ENCODE measurements around the gene MAPK4.
"Not testable (repeated sequence)": the region's sequence is repeated elsewhere in the genome, so short reads cannot be mapped to it uniquely, and the experiment has no call there.

The MAPK4 gene

DNA sequence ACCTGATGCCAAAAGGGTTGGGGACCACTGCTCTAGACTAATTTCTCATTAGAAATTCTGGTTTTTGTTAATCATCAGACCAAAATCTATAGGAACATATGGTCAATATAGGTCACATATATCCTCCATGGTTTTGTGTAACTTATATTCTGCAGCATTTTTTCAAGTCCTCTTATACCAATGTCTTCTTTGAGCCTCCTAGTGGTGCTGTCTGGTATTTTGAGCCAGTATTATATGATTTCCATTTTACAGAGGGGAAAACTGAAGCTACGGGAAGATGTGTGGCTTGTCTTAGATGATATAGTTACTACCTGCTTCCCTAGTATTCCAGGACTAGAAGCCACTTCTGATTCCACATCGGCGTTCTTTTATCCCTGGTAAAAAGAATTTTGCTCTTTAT lies 13.8 kb downstream of the MAPK4 start:
- DNase-seq (ENCODE audit: low spot score): no peak

DNA sequence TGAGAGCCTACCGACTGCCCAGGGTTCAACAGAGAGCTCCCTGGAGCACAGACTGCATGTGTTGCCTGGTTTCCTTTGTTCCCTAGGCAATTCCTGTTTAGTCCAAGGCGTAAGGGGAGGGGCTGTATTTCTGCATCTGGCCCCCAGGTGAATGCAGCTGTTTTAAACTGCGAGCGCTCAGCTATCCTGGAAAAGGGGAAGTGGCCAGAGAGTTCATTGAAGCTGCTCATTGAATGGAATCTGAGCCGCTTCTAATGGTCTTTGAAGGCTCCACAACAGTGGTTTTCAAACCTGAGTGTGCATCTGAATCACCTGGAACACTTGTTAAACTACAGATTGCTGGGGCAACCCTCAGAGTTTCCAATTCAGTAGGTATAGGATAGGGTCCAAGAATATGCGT lies 18.1 kb downstream of the MAPK4 start:
- no peak for DNase-seq (ENCODE audit: low spot score)

- DNase-seq (ENCODE audit: low spot score): no peak
Observed at GRCh38 chr18:50578651-50579050, 18.8 kb downstream of the MAPK4 start.

- no peak for DNase-seq (ENCODE audit: low spot score)
Observed at GRCh38 chr18:50579061-50579774, 19.3 kb downstream of the MAPK4 start.

DNA sequence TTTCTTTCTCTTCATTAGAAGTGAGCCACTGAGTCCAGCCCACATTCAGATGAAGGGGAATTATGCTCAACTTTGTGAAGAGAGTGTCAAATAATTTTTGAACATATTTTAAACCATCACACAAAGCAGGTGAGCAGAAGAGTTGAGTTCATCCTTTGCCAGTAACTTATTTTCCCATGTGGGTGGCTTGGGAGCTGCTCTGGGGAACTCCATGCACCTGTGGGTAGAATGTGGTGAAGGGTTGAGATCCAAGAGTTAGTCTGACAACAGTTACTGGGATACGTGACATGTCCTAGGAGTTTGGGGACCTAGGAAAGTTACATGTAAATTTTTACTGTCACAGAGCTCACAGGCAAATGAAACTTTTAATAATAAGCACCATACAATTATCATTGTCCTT lies 21.6 kb downstream of the MAPK4 start:
- DNase-seq (ENCODE audit: low spot score): no peak

DNA sequence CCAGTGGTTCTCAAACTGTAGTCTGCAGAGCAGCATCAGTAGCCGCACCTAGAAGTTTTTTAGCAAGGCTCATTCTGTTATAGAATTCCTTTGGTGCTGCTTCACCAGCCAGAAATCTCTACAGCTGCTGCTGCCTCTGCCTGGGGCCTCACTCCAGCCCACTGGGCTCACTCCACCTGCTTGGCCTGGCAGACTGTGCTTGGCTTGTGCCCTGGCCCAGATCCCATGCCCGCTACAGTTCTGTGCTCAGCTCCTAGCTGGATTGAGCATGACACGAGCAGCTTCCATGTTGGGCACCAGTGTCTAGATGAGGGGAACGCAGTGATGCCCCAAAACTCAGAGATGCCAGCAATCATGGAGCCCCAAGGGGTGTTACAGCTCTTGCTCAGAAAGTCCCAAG lies 22.6 kb downstream of the MAPK4 start:
- no peak for DNase-seq (ENCODE audit: low spot score)

- no peak for DNase-seq (ENCODE audit: low spot score)
Observed at GRCh38 chr18:50586710-50587109, 26.8 kb downstream of the MAPK4 start.

- DNase-seq (ENCODE audit: low spot score): no peak
Observed at GRCh38 chr18:50590593-50590992, 30.7 kb downstream of the MAPK4 start.

DNA sequence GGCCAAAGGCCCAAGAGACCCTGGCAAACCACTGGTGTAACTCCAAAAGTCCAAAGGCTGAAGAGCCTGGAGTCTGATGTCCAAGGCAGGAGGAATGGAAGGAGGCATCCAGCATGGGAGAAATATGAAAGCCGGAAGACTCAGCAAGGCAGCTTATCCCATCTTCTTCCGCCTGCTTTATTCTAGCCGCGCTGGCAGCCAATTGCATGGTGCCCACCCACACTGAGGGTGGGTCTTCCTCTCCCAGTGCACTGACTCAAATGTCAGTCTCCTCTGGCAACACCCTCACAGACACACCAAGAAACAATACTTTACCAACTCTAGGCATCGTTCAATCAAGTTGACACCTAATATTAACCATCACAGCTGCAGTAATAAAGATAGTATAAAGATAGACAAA lies 34.1 kb downstream of the MAPK4 start:
- DNase-seq (ENCODE audit: low spot score): no peak

GRCh38 chr18:50594942-50595341 lies 35.1 kb downstream of the MAPK4 start:
- DNase-seq (ENCODE audit: low spot score): peak; percentile 29

- no peak for DNase-seq (ENCODE audit: low spot score)
Observed at GRCh38 chr18:50602466-50602865, 42.6 kb downstream of the MAPK4 start.

DNA sequence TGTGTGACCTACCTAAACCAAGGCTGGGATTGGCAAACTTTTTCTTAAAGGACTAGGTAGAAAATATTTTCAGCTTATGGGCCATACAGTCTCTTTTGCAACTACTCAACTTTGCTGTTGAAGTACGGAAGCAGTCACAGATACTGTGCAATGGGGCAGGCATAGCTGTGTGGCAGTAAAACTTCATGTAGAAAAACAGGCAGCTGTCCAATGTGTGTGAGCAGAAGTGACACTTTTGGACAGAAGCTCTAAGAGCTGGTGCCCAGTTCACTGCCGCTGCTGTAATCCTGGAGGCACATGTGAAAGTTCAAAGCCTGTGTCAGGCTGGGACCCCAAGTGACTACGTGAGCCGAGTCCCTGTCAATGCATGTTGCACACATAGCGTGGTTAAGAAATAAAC lies 46.7 kb downstream of the MAPK4 start:
- DNase-seq (ENCODE audit: low spot score): no peak

- DNase-seq (ENCODE audit: low spot score): no peak
Observed at GRCh38 chr18:50607378-50607926, 47.6 kb downstream of the MAPK4 start.

- DNase-seq (ENCODE audit: low spot score): not testable (repeated sequence)
Observed at GRCh38 chr18:50609171-50609570, 49.3 kb downstream of the MAPK4 start.

- DNase-seq (ENCODE audit: low spot score): no peak
Observed at GRCh38 chr18:50610349-50610748, 50.5 kb downstream of the MAPK4 start.

- DNase-seq (ENCODE audit: low spot score): peak; percentile 28
Observed at GRCh38 chr18:50611529-50611941, 51.6 kb downstream of the MAPK4 start.

DNA sequence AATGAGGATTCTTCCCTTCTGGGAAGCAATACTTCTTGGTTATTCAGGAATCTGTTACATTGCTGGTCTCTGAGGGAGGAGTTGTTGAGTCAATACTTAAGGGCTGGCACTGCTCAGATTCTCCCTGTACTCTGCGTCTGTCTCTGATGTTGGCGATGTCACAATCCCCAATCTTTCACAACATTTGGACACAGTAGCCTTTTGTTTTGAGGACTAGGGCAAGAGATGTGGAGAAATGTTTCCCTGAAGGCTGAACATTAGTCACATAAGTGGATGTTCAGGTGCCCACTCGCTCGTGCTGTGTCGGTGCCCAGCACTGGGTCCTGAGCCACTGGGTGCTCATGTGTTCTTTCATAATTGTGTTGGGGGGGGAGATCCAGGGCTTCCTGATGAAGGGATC lies 55.0 kb downstream of the MAPK4 start:
- DNase-seq (ENCODE audit: low spot score): peak; percentile 72

DNA sequence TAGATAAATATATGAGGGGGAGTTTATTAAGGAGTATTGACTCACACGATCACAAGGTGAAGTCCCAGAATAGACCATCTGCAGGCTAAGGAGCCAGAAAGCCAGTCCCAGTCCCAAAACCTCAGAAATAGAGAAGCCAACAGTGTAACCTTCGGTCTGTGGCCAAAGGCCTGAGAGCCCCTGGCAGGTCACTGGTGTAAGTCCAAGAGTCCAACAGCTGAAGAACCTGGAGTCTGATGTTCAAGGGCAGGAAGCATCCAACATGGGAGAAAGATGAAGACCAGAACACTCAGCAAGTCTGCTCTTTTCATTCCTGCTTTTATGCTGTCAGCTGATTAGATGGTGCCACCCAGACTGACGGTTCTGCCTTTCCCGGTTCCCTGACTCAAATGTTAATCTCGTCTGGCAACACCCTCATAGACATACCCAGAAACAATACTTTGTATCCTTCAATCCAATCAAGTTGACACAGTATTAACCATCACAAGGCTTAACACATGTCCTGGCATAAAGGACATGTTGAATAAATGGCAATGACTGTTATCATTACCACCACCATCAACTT lies 56.7 kb downstream of the MAPK4 start:
- no peak for DNase-seq (ENCODE audit: low spot score)

GRCh38 chr18:50619861-50620275 lies 60.0 kb downstream of the MAPK4 start:
- DNase-seq (ENCODE audit: low spot score): no peak

- no peak for DNase-seq (ENCODE audit: low spot score)
Observed at GRCh38 chr18:50620319-50620718, 60.4 kb downstream of the MAPK4 start.

- no peak for DNase-seq (ENCODE audit: low spot score)
Observed at GRCh38 chr18:50621366-50621765, 61.5 kb downstream of the MAPK4 start.

DNA sequence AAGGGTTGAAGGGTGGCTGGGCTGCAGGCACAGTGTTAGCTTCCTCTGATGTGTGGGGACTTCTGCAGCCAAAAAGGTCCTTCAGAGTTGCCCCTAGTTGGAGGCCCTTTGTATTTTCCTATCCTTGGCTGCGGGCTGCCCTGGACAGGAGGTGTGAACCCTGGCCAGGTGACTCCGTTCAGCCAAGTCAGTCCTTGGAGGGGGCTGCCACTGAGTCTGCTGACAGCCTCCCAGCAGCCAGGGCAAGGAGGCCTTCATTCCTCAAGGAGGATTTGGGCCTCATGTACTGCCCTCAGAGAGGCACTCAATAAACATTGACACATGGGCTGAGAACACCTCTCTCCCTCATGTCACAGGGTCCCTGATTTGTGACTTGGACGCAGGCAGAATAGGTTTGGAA lies 62.4 kb downstream of the MAPK4 start:
- DNase-seq (ENCODE audit: low spot score): no peak

GRCh38 chr18:50622865-50623393 lies 63.0 kb downstream of the MAPK4 start:
- DNase-seq (ENCODE audit: low spot score): no peak
